A549 (cell line): ENCODE data around the gene ZRANB3.

Experiments used
- EP300 ChIP-seq, 2 experiments: fragments of >200 bp; sonication (Bioruptor Twin); formaldehyde crosslinking; IDR thresholded peaks; 2 replicates in 1 of 2; 3 replicates in 1 of 2; pipeline ENCODE4 v1.6.1; 2016 to 2017
- JUNB ChIP-seq: fragments of >200 bp; sonication (Bioruptor Twin); formaldehyde crosslinking; IDR thresholded peaks from 2 replicates; pipeline ENCODE4 v1.6.1; 2016
- PHF8 ChIP-seq: fragments of 200-600 bp; sonication (generic); IDR thresholded peaks from 2 replicates; pipeline ENCODE4 v1.6.1; 2016; ENCODE audit warnings: low read depth, mild to moderate bottlenecking, antibody characterized with exemption, moderate library complexity, borderline replicate concordance
- TF ChIP-seq, protein P1 (sequence below): IDR thresholded peaks from 2 replicates; pipeline ENCODE4 v1.6.1; 2012
- TF ChIP-seq, protein P2 (sequence below): fragments of >200 bp; sonication (Bioruptor Twin); formaldehyde crosslinking; IDR thresholded peaks from 3 replicates; pipeline ENCODE4 v1.5.1; 2016
- TF ChIP-seq, protein P3 (sequence below): fragments of >200 bp; sonication (Bioruptor Twin); formaldehyde crosslinking; IDR thresholded peaks from 3 replicates; pipeline ENCODE4 v1.6.1; 2016
- TF ChIP-seq, protein P4 (sequence below): fragments of 450-650 bp; IDR thresholded peaks from 2 replicates; pipeline ENCODE4 v1.6.1; 2014; ENCODE audit warnings: antibody characterized with exemption

DNA sequence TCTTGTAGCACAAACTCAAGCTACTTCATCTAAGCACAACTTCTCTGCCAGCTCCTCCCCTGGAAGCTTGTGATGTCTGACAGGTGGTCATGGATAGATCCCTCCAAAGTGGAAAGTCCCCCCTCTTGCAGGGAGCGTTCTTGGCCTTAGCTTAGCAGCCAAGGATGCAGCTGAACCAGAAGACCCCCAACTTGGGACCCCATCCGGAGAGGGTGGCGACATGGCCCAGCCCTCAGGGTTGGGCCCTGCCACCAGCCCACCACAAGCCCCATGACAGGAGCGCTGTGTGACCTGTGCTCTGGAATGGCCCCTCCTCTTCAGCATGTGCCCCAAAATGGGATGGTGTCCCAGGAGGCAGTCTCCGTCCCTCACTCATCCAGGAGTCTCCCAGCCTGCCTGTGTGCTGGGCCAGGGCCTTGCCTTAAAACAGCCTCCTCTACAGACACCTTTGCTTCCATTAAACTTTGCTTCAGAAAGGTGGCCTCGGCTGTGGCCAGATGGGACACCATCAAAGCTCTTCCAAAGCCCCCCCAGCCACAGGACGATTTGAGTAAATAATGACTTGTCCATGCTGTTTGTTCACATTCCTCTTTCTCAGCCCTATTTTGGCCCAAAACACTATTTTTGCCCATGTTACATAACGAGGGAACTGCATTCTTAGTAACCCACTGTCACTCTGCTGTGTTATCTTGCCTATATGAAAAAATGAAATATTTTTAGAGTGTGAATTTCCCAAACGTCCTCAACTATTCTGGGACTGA lies 356.8 kb downstream of the ZRANB3 start:
- TF ChIP-seq EP300 (IDR thresholded peaks at IDR 0.05), result no peak
- TF ChIP-seq, protein P1, sequence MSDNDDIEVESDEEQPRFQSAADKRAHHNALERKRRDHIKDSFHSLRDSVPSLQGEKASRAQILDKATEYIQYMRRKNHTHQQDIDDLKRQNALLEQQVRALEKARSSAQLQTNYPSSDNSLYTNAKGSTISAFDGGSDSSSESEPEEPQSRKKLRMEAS, result no peak
- TF ChIP-seq, protein P2, sequence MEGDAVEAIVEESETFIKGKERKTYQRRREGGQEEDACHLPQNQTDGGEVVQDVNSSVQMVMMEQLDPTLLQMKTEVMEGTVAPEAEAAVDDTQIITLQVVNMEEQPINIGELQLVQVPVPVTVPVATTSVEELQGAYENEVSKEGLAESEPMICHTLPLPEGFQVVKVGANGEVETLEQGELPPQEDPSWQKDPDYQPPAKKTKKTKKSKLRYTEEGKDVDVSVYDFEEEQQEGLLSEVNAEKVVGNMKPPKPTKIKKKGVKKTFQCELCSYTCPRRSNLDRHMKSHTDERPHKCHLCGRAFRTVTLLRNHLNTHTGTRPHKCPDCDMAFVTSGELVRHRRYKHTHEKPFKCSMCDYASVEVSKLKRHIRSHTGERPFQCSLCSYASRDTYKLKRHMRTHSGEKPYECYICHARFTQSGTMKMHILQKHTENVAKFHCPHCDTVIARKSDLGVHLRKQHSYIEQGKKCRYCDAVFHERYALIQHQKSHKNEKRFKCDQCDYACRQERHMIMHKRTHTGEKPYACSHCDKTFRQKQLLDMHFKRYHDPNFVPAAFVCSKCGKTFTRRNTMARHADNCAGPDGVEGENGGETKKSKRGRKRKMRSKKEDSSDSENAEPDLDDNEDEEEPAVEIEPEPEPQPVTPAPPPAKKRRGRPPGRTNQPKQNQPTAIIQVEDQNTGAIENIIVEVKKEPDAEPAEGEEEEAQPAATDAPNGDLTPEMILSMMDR, result no peak
- TF ChIP-seq, protein P3, sequence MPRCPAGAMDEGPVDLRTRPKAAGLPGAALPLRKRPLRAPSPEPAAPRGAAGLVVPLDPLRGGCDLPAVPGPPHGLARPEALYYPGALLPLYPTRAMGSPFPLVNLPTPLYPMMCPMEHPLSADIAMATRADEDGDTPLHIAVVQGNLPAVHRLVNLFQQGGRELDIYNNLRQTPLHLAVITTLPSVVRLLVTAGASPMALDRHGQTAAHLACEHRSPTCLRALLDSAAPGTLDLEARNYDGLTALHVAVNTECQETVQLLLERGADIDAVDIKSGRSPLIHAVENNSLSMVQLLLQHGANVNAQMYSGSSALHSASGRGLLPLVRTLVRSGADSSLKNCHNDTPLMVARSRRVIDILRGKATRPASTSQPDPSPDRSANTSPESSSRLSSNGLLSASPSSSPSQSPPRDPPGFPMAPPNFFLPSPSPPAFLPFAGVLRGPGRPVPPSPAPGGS, result no peak
- no peak for TF ChIP-seq JUNB
- TF ChIP-seq PHF8, result no peak
- TF ChIP-seq, protein P4, sequence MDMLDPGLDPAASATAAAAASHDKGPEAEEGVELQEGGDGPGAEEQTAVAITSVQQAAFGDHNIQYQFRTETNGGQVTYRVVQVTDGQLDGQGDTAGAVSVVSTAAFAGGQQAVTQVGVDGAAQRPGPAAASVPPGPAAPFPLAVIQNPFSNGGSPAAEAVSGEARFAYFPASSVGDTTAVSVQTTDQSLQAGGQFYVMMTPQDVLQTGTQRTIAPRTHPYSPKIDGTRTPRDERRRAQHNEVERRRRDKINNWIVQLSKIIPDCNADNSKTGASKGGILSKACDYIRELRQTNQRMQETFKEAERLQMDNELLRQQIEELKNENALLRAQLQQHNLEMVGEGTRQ, result no peak
